GDM1 (cell line): ENCODE data around the gene GARIN5B.

Experiments used
- DNase-seq: peaks from one replicate; lab custom pipeline; 2025; lab: John Stamatoyannopoulos, UW

The GARIN5B gene

DNA sequence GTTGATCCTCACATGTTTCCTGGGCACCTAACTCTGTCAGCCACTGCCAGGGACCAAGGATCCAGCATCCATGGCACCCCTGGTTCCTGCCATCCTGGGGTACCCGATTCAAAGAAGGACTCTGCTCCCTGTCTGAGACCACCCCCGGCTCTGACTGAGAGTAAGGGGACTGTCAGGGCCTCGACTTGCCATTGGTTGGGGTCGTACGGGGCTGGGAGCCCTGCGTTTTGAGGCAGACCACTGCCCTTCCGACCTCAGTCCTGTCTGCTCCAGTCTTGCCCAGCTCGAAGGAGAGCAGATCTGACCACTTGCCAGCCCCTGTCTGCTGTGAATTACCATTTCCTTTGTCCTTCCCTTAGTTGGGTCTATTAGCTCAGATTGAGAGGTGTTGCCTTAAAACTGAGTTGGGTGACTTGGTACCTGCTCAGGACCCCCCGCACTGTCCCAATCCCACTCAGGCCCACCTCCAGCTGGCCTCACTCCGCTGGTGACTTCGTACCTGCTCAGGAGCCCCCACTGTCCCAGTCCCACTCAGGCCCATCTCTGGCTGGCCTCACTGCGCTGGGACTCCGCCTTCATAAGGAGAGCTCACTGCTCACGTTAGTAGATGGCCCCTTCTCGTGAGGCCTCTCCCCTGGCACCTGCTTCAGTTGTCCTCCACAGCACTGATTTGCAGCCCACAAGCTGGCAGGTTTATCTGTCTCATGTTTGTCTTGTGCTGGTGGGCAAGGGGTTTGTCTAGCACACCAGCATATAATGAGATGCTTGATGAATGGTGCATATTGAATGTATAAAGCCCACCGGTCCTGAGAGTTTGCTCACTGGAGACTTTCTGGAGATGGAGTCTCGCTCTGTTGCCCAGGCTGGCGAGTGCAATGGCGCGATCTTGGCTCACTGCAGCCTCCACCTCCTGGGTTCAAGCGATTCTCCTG is 26.6 kb upstream of the GARIN5B start:
- DNase-seq = no peak

DNA sequence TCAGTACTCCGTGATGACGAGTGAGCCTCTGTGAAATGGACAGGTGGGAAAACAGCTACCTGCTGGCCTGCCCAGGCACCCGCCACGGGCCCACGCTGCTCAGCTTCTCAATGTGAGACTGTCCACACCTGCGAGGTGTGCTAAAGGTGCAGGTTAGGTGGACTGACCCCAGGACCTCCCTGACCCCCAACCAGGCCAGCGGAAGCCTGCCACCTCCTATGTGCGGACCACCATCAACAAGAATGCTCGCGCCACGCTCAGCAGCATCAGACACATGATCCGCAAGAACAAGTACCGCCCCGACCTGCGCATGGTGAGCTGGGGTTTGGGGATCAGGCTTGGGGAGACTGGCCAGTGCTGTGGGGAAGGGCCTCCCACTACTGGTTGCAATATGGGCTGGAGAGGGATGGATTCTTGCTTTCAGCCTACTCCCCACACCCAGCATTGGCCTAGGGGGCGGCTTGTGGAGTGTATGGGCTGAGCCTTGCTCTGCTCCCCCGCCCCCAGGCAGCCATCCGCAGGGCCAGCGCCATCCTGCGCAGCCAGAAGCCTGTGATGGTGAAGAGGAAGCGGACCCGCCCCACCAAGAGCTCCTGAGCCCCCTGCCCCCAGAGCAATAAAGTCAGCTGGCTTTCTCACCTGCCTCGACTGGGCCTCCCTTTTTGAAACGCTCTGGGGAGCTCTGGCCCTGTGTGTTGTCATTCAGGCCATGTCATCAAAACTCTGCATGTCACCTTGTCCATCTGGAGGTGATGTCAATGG is 24.9 kb upstream of the GARIN5B start:
- DNase-seq = no peak

DNA sequence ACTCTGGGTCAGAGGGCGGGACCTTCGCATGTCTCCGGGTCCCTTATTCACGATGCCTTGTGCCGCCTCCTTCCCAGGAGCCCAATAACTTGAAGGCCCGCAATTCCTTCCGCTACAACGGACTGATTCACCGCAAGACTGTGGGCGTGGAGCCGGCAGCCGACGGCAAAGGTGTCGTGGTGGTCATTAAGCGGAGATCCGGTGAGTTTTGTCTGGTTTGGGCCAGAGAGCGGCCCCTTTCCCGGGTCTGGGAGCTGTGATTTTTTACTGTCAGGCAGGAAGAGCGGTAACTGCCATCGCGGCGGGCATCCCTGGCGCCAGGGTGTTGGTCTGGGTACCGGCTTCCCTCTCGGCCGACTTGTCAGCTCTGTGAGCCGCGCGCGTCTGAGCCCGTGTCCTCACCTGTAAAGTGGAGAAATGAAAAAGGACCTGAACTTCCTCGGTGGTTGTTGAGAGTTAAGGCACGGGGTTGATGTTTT is 23.5 kb upstream of the GARIN5B start:
- no peak for DNase-seq

GRCh38 chr19:55385724-55386492 is 22.8 kb upstream of the GARIN5B start, which contains the start of gene RPL28:
Gene RPL28, plus strand, starts transcription at chr19:55385932. Its CDS starts 426 bp downstream, at chr19:55386358.
- DNase-seq = peak; percentile 97

DNA sequence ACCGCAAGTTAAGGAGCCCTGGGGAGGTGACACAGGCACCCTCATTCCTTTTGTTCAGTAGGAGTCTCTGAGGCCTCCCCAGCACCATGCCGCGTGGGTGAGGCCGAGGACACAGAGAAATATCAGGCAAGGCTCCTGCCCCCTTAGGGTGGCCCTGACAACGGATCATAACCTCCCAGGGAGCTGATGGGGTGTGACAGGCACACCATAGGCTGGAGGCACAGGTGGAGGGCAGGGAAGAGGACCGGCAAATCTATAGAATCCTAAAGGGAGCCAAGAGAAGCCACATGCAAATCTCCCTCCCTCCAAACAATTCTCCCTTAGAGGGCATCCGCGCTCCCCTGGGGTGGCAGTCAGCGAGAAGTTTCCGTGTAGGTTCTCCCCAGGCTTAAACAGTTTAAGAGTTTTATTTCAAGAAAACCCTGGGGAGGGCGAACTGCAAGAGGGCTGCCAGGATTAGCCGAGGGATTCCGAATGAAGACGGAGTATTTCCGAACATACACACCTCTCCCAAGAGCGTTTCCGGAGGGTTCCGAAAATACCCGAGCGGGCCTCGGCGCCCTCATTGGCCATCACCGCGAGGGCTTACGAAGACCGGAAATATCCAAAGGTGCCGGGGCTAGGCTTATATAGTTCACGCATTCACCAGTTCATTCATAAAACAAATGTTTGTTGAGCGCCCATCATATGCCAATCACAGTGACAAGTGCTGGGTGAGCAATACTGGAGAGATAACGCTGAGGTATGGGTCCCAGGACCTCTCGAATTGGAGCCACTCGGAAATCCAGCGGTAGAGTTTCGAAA is 22.1 kb upstream of the GARIN5B start:
- DNase-seq = peak; percentile 87

GRCh38 chr19:55384131-55384919 is 21.3 kb upstream of the GARIN5B start, which contains the start of gene TMEM238:
Gene TMEM238, minus strand, starts transcription at chr19:55384292. Its CDS starts 33 bp downstream, at chr19:55384259.
- DNase-seq = no peak

- DNase-seq = no peak
Observed at GRCh38 chr19:55383279-55384130, 20.4 kb upstream of the GARIN5B start.

DNA sequence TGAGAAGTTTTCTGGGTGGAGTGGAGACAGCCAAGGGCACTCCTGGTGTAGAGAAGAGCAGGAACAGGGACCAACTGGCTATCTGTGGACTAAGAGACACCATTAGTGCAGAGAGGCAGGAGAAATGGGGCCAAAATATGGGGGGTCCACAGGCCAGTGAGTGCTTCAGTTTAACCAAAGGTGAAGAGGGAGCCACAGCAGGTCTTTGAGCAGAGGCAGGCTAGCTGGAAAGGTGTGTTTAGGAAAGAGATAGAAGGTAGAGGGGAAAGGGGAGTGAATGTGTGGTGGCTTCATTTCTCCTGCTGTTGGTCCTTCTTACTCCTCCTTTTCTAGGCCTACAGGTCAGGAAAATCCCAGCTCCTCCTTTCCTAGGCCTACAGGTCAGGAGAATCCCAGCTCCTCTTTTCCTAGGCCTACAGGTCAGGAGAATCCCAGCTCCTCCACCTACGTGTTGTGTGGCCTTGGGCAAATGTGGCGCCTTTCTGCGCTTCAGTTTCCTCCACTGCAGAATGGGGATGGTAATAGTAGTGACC is 19.5 kb upstream of the GARIN5B start:
- no peak for DNase-seq

DNA sequence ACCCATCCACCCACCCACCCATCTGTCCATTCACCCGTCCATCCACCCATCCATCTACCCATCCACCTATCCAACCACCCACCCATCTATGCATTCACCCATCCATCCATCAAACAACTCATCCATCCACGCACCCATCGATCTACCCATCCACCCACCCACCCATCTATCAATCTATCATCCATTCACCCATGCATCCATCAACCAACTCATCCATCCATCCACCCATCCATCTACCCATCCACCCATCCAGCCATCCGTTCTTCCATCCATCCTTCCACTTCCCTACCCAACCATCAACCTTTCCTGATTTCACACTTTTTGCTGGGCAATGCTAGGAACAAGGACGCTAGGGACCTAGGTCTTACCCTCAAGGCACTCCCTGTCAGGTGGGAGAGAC is 19.0 kb upstream of the GARIN5B start:
- no peak for DNase-seq

- no peak for DNase-seq
Observed at GRCh38 chr19:55379174-55379573, 16.1 kb upstream of the GARIN5B start.

DNA sequence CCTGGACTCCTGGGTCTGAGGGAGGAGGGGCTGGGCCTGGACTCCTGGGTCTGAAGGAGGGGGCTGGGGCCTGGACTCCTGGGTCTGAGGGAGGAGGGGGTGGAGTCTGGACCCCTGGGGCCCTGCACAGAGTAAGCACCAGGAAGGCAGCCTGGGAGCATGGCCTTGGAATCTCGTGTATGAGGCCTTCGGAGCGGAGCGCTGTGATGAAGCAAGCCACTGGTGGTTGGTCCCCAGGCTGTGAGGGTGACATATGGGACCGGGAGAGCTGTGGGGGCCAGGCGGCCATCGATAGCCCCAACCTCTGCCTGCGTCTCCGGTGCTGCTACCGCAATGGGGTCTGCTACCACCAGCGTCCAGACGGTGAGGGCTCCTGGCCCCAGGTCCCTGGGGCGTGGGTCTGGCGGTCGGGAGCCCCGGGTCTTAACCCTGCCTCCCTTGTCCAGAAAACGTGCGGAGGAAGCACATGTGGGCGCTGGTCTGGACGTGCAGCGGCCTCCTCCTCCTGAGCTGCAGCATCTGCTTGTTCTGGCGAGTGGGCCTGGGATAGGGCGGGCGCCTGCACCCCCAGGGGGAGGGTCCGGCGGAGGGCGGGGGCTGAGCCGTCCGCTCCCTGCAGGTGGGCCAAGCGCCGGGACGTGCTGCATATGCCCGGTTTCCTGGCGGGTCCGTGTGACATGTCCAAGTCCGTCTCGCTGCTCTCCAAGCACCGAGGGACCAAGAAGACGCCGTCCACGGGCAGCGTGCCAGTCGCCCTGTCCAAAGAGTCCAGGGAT is 14.5 kb upstream of the GARIN5B start:
- no peak for DNase-seq

DNA sequence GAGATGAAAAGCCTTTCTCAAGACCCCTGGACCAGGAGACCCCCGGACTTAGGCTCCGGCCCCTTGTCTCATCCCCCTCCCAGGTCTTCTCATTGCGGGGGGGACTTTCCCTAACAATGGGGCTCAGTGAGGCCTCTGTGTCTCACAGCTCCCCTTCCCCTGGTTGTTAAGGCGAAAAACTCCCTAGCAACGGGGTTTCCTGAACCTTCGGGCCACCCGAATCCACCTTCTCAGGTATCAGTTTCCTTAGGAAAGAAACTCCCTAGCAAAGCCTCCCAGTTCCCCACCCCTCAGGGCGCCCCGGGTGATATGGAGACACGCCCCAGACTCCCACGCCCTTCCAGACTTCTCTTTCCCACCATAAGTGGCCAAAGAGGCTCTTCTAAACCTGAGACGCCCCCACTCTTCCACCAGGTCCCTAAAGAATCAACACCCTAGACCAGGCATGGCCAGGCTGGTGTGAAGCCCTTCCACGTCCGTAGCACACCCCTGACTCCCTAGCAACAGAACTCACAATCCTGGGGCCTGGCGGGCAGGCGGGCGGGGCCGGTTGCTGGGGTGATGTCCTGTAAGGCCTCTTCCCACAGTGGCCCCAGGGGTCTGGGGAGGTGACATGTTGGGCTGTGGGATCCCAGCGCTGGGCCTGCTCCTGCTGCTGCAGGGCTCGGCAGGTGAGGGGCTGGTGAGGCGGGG is 13.3 kb upstream of the GARIN5B start, which contains the start of gene TMEM190:
TMEM190 (plus strand) TSS at position 586 of the 693 bp plus-strand sequence; CDS start at position 614, 28 bp downstream.
- DNase-seq = no peak

DNA sequence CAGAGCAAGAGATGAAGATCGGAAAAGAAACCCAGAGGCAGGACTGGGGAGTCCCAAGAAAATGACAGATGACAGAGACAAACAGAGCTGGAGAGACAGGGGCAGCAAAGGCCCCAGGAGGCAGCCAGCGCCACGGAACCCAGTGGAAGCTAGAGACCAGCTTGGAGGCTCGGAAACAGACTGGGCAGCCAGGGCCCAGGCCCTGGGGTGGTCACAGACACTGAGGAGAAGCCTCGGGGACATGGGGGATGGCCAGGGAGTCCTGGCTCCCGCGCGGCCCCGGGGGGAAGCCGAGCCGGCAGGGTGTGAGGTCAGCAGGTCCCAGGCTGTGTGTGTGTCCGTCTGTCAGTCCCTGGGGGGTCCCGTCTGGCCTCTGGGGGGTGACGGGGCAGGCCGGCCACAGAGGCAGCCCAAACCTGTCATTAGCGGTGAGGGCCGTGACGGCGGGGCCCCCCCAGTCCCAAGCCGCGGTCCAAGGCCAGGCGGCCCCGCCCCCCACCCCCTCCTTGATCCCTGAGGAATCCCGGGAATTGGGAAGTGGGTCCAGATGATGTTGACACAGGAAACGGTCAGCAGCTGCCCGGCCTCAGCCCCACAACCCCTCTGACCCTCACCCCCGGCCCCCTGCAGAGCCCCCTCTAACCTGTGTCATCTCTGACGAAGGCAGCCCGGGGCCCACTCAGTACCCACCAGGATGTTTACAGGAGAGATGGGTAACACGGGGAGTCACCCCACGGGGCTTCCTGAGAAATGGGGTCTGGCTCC is 11.1 kb upstream of the GARIN5B start:
- DNase-seq = no peak

DNA sequence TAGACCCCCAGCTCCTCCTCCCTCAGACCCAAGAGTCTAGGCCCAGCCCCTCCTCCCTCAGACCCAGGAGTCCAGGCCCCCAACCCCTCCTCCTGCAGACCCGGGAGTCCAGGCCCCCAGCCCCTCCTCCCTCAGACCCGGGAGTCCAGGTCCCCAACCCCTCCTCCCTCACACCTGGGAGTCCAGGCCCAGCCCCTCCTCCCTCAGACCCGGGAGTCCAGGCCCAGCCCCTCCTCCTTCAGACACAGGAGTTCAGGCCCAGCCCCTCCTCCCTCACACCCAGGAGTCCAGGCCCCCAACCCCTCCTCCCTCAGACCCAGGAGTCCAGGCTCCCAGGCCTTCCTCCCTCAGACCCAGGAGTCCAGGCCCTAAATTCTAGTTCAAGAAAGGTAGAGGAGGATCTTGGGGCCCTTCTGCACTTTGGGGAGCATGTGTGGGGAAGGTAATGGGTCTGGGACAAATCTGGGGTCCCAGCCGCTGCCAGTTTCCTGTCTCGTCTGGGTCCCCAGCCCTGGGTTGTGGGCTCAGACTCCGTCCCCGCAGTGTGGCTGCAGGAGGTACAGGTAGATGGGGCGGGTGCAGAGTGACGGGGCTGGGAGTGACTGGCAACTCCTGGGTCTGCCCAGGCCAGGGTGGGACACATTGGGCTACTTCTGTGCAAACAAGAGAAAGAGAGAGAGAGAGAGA is 10.4 kb upstream of the GARIN5B start:
- DNase-seq = no peak

DNA sequence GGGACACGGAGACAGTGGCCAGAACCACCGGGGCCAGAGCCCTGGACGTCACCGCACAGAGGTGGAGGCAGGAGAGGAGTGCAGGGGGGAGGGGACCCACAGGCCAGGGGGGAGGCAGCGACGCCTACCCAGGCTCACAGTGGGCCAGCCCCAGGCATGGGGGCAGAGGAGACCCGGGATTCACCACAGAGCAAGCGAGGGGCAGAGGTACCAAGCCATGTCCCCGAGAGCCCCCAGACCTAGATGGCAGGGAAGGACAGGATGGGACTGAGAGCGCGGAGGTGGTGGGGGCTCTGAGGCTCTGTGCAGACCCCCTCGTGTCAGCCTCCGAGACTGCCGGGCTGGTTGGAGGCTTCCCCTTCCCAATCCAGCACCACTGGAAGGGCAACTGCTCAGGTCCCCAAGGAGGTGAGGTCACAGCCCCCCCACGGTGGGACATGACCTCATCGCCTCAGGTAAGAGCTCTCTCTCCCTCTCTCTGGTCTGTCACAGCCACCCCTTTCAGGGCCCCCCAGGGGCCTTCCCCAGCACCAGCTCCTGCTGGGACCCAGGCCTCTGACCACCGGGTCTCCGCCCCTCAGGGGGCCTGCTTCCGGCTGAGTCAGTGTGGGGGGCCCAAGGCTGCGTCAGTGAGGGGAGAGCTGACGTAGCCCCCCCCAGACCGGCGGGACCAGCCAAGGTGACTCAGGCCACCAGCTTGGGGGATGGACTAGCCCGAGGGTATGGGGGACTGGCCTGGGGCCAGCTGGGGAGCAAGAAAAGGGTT is 9.4 kb upstream of the GARIN5B start:
- DNase-seq = no peak
